ENCODE results near the gene NEK6.

GRCh38 chr9:124256517-124257069 is 1.2 kb upstream of the NEK6 start:
- TF ChIP-seq EZH2 (IDR thresholded peaks at IDR 0.05; ENCODE audit: borderline replicate concordance, low read depth, low read length, severe bottlenecking): no peak
- no peak for TF ChIP-seq CTCF (IDR thresholded peaks at IDR 0.05; ENCODE audit: borderline replicate concordance, extremely low read depth, low read length, poor library complexity, severe bottlenecking)
